Measurements from ENCODE around the gene FAP. TPM values are rescaled to one million over a fixed set of nuclear protein-coding genes. Genes with fewer than 3 reads are reported as not detected.

The FAP gene
- total RNA-seq, 1 experiment from 2014 or later = not detected

GRCh38 chr2:162234620-162235462 lies 8.4 kb downstream of the FAP start (continued):
- TF ChIP-seq STAT6 (CRISPR knock-in tag; conservative IDR thresholded peaks at IDR 0.05; ENCODE audit: low read depth) (no peak), ZNF232 (CRISPR knock-in tag; IDR thresholded peaks at IDR 0.05) (no peak), FOXP1 (CRISPR knock-in tag; IDR thresholded peaks at IDR 0.05; ENCODE audit: borderline replicate concordance) (no peak)

GRCh38 chr2:162233197-162233596 lies 10.0 kb downstream of the FAP start:
- Mint-ChIP-seq H3K27ac (no peak overlapping the region), H3K9me3 (peaks cover 10% of the 10 kb centered on the region), H3K36me3 (0 out of 2 replicates have a peak, but pooled peaks cover 2% of the 10 kb centered on the region), H3K4me3 (no peak overlapping the region), H3K4me1 (peaks cover 12% of the 10 kb centered on the region), H3K27me3 (ENCODE audit: low read depth) (no peaks in the 10 kb centered on the region)
- ATAC-seq (no peak), DNase-seq (ENCODE audit: low spot score) (no peak)
- no peak for TF ChIP-seq ZBTB21 (CRISPR knock-in tag; IDR thresholded peaks at IDR 0.05; ENCODE audit: borderline replicate concordance)
- no peak for TF ChIP-seq MAX (CRISPR knock-in tag; IDR thresholded peaks at IDR 0.05)
- no peak for TF ChIP-seq ZNF281 (CRISPR knock-in tag; IDR thresholded peaks at IDR 0.05)
- TF ChIP-seq FOXP1 (CRISPR knock-in tag; IDR thresholded peaks at IDR 0.05; ENCODE audit: borderline replicate concordance) = no peak
- no peak for TF ChIP-seq ZBTB43 (CRISPR knock-in tag; IDR thresholded peaks at IDR 0.05)
- no peak for TF ChIP-seq NFATC4 (CRISPR knock-in tag; IDR thresholded peaks at IDR 0.05)
- no peak for TF ChIP-seq ATF2 (CRISPR knock-in tag; IDR thresholded peaks at IDR 0.05; ENCODE audit: borderline replicate concordance, low read depth)
- no peak for TF ChIP-seq ZNF121 (CRISPR knock-in tag; IDR thresholded peaks at IDR 0.05)
- no peak for TF ChIP-seq NR3C1 (CRISPR knock-in tag; conservative IDR thresholded peaks at IDR 0.05; ENCODE audit: low read depth)
- TF ChIP-seq USF2 (CRISPR knock-in tag; IDR thresholded peaks at IDR 0.05) = no peak
- no peak for TF ChIP-seq ZNF416 (CRISPR knock-in tag; IDR thresholded peaks at IDR 0.05)
- TF ChIP-seq ZNF263 (CRISPR knock-in tag; IDR thresholded peaks at IDR 0.05; ENCODE audit: low read depth) = no peak
- TF ChIP-seq TEAD1 (CRISPR knock-in tag; IDR thresholded peaks at IDR 0.05) = no peak
- no peak for TF ChIP-seq ZNF317 (CRISPR knock-in tag; IDR thresholded peaks at IDR 0.05; ENCODE audit: borderline replicate concordance, low read depth)
- no peak for TF ChIP-seq NFE2L1 (CRISPR knock-in tag; IDR thresholded peaks at IDR 0.05)
- no peak for TF ChIP-seq NFYB (CRISPR knock-in tag; conservative IDR thresholded peaks at IDR 0.05; ENCODE audit: low read depth)
- no peak for TF ChIP-seq IRF2 (CRISPR knock-in tag; IDR thresholded peaks at IDR 0.05; ENCODE audit: borderline replicate concordance, low read depth)
- TF ChIP-seq PRDM15 (CRISPR knock-in tag; IDR thresholded peaks at IDR 0.05) = no peak
- CTCF ChIA-PET = no interaction called here
- POLR2A ChIA-PET = no interaction called here

All from WTC11 (cell line).